ENCODE data around the gene TAP2. TPM values are rescaled to one million over a fixed set of nuclear protein-coding genes. Genes with fewer than 3 reads are reported as not detected.
A peak's percentile ranks its signal among the peaks of the same experiment; 100 is the strongest.

The TAP2 gene
- total and polyA plus RNA-seq, 2 donors (not counting 1 experiment from before 2014, with no cell fraction given) = 66.1 to 126 TPM

- H3K9me3 Mint-ChIP-seq (ENCODE audit: insufficient read depth) = no peaks in the 10 kb centered on the region
- WGBS (ENCODE audit: insufficient coverage) = 74% methylated on average over 4 of the region's 8 CpGs
- peaks cover 94% of the 10 kb centered on the region for H3K79me2 ChIP-seq (ENCODE audit: control insufficient read depth, insufficient read depth, low read length)
- peak overlapping the region in 4 of 5 experiments; percentile 92 to 98 (median 96) for H3K4me3 ChIP-seq (ENCODE audit: control extremely low read depth in 1 of 5, extremely low read depth in 1 of 5, insufficient read depth in 1 of 5, low read depth in 2 of 5, low read length in 4 of 5)
- peak overlapping the region in 1 of 2 donors; percentile 99 for H3K27ac ChIP-seq (ENCODE audit: low read length in 2 of 2)
- no peak overlapping the region for H2AFZ ChIP-seq (ENCODE audit: insufficient read depth, low read depth, low read length, poor library complexity, severe bottlenecking)
- intact Hi-C loops (cut with micrococcal nuclease) = no loop called here
- H3K27me3 Mint-ChIP-seq = no peaks in the 10 kb centered on the region
- peaks cover 9% of the 10 kb centered on the region for H4K20me1 ChIP-seq (ENCODE audit: control insufficient read depth, insufficient read depth, low read length, poor library complexity, severe bottlenecking)
- H3K9me3 ChIP-seq (ENCODE audit: control extremely low read depth in 1 of 3, control insufficient read depth in 2 of 3, insufficient read depth in 1 of 3, low read length in 2 of 3) = no peaks in the 10 kb centered on the region
- no peak for TF ChIP-seq EZH2 (IDR thresholded peaks at IDR 0.05; ENCODE audit: borderline replicate concordance, insufficient read depth, low read depth, low read length, poor library complexity, severe bottlenecking)
- TF ChIP-seq, protein P1, sequence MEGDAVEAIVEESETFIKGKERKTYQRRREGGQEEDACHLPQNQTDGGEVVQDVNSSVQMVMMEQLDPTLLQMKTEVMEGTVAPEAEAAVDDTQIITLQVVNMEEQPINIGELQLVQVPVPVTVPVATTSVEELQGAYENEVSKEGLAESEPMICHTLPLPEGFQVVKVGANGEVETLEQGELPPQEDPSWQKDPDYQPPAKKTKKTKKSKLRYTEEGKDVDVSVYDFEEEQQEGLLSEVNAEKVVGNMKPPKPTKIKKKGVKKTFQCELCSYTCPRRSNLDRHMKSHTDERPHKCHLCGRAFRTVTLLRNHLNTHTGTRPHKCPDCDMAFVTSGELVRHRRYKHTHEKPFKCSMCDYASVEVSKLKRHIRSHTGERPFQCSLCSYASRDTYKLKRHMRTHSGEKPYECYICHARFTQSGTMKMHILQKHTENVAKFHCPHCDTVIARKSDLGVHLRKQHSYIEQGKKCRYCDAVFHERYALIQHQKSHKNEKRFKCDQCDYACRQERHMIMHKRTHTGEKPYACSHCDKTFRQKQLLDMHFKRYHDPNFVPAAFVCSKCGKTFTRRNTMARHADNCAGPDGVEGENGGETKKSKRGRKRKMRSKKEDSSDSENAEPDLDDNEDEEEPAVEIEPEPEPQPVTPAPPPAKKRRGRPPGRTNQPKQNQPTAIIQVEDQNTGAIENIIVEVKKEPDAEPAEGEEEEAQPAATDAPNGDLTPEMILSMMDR (IDR thresholded peaks at IDR 0.05) = no peak
- CTCF ChIA-PET = interaction anchor here (1.0 to 8.1 kb wide), 13 partner anchors 8 to 159 kb away, joined by 3 to 359 read pairs (median 4); partner anchors contain the start of genes PSMB8 and TAP2
- peak overlapping the region; percentile 99 for H3K4me3 Mint-ChIP-seq
- H3K4me1 ChIP-seq (ENCODE audit: control insufficient read depth in 2 of 2, insufficient read depth in 2 of 2, low read length in 2 of 2) = peaks cover 48 to 56% of the 10 kb centered on the region in 2 donors
- H3K27me3 ChIP-seq (replicated peaks in 1 of 4; ENCODE audit: control extremely low read depth in 1 of 4, control insufficient read depth in 3 of 4, insufficient read depth in 4 of 4, low read length in 3 of 4) = no peaks in the 10 kb centered on the region
- H3K4me1 Mint-ChIP-seq = peaks cover 73% of the 10 kb centered on the region
- H3K4me2 ChIP-seq (replicated peaks; ENCODE audit: low read depth, low read length, poor library complexity, severe bottlenecking) = peak overlapping the region; percentile 82
- H3K27ac Mint-ChIP-seq = peak overlapping the region; percentile 100
- DNase-seq (no peak), ATAC-seq (ENCODE audit: low read depth) (no peak)
- POLR2A ChIA-PET = interaction anchor here (0.7 to 6.4 kb wide), 4 partner anchors 12 to 117 kb away, joined by 5 to 282 read pairs (median 16); partner anchors contain the start of genes PSMB8 and TAP2
- H3K36me3 ChIP-seq (replicated peaks in 1 of 2; ENCODE audit: control extremely low read depth in 1 of 2, control insufficient read depth in 1 of 2, extremely low read depth in 1 of 2, insufficient read depth in 2 of 2, low read length in 1 of 2) = peaks cover 26 to 66% of the 10 kb centered on the region in 2 experiments
- peak overlapping the region; percentile 99 for H3K9ac ChIP-seq (ENCODE audit: low read length)
Measured at GRCh38 chr6:32855467-32856174, 17.1 kb upstream of the TAP2 start.
